ENCODE results near the gene APBA1. TPM values are rescaled to one million over a fixed set of nuclear protein-coding genes. Genes with fewer than 3 reads are reported as not detected.

The APBA1 gene
- total RNA-seq = 1.9 TPM
- long read RNA-seq, partial matches to known transcripts = 0 of 1 reads
- long read RNA-seq, other reads (novel, unspliced or antisense) = 1 of 1 reads

- DNase-seq (ENCODE audit: low spot score) = no peak
- intact Hi-C loops (cut with DNase I) = loop anchor here (2.0 to 10.0 kb wide), 4 partner anchors 87 to 247 kb away; no protein-coding TSS in a partner anchor
Measured at GRCh38 chr9:69671879-69672595, at the start of gene APBA1. Gene APBA1, minus strand, starts transcription at chr9:69672371.

- DNase-seq (ENCODE audit: low spot score) = no peak
Measured at GRCh38 chr9:69719983-69720382, 47.8 kb upstream of the APBA1 start.

GRCh38 chr9:69719367-69719766 lies 47.2 kb upstream of the APBA1 start:
- no peak for DNase-seq (ENCODE audit: low spot score)
- intact Hi-C loops (cut with DNase I) = no loop called here

More at GRCh38 chr9:69719983-69720382, 47.8 kb upstream of the APBA1 start:
- intact Hi-C loops (cut with DNase I) = no loop called here

- no peak for DNase-seq (ENCODE audit: low spot score)
- intact Hi-C loops (cut with DNase I) = no loop called here
Measured at GRCh38 chr9:69718218-69718617, 46.0 kb upstream of the APBA1 start.

GRCh38 chr9:69715825-69716224 lies 43.7 kb upstream of the APBA1 start:
- intact Hi-C loops (cut with DNase I) = no loop called here
- no peak for DNase-seq (ENCODE audit: low spot score)

GRCh38 chr9:69715096-69715495 lies 42.9 kb upstream of the APBA1 start:
- intact Hi-C loops (cut with DNase I) = no loop called here
- no peak for DNase-seq (ENCODE audit: low spot score)

GRCh38 chr9:69697475-69697874 lies 25.3 kb upstream of the APBA1 start:
- intact Hi-C loops (cut with DNase I) = no loop called here
- no peak for DNase-seq (ENCODE audit: low spot score)

- intact Hi-C loops (cut with DNase I) = no loop called here
- no peak for DNase-seq (ENCODE audit: low spot score)
Measured at GRCh38 chr9:69696802-69697201, 24.6 kb upstream of the APBA1 start.

GRCh38 chr9:69689991-69690538 lies 17.9 kb upstream of the APBA1 start:
- DNase-seq (ENCODE audit: low spot score) = no peak
- intact Hi-C loops (cut with DNase I) = no loop called here

GRCh38 chr9:69683927-69684326 lies 11.8 kb upstream of the APBA1 start:
- no peak for DNase-seq (ENCODE audit: low spot score)
- intact Hi-C loops (cut with DNase I) = no loop called here

- intact Hi-C loops (cut with DNase I) = loop anchor here (10.0 kb wide), 1 partner anchor 254 kb away; no protein-coding TSS in a partner anchor
- no peak for DNase-seq (ENCODE audit: low spot score)
Measured at GRCh38 chr9:69678843-69679538, 6.8 kb upstream of the APBA1 start.

- no peak for DNase-seq (ENCODE audit: low spot score)
- intact Hi-C loops (cut with DNase I) = loop anchor here (10.0 kb wide), 1 partner anchor 253 kb away; no protein-coding TSS in a partner anchor
Measured at GRCh38 chr9:69677931-69678330, 5.8 kb upstream of the APBA1 start.

- intact Hi-C loops (cut with DNase I) = loop anchor here (10.0 kb wide), 1 partner anchor 251 kb away; no protein-coding TSS in a partner anchor
- no peak for DNase-seq (ENCODE audit: low spot score)
Measured at GRCh38 chr9:69675563-69675962, 3.4 kb upstream of the APBA1 start.

- DNase-seq (ENCODE audit: low spot score) = no peak
- intact Hi-C loops (cut with DNase I) = loop anchor here (5.0 to 10.0 kb wide), 3 partner anchors 202 to 250 kb away; no protein-coding TSS in a partner anchor
Measured at GRCh38 chr9:69674716-69675438, 2.7 kb upstream of the APBA1 start.

GRCh38 chr9:69674112-69674685 lies 2.0 kb upstream of the APBA1 start:
- no peak for DNase-seq (ENCODE audit: low spot score)
- intact Hi-C loops (cut with DNase I) = loop anchor here (5.0 to 10.0 kb wide), 3 partner anchors 203 to 249 kb away; no protein-coding TSS in a partner anchor

GRCh38 chr9:69673311-69673640 lies 1.1 kb upstream of the APBA1 start:
- intact Hi-C loops (cut with DNase I) = loop anchor here (2.0 to 10.0 kb wide), 4 partner anchors 86 to 248 kb away; no protein-coding TSS in a partner anchor
- DNase-seq (ENCODE audit: low spot score) = no peak

- peak; percentile 87 for DNase-seq (ENCODE audit: low spot score)
- intact Hi-C loops (cut with DNase I) = loop anchor here (2.0 to 10.0 kb wide), 4 partner anchors 86 to 248 kb away; no protein-coding TSS in a partner anchor
Measured at GRCh38 chr9:69672596-69673310, 582 bp upstream of the APBA1 start.

GRCh38 chr9:69671311-69671878 lies 776 bp downstream of the APBA1 start:
- intact Hi-C loops (cut with DNase I) = loop anchor here (5.0 to 10.0 kb wide), 3 partner anchors 206 to 247 kb away; no protein-coding TSS in a partner anchor
- DNase-seq (ENCODE audit: low spot score) = no peak
